NCI-H187 treated with DMSO at 0.1 percent for 48 hours (cell line): Measurements from ENCODE around the gene SGMS2.

Experiments
- DNase-seq: peaks from one replicate; lab custom pipeline; 2025; lab: John Stamatoyannopoulos, UW

SGMS2 gene

DNA sequence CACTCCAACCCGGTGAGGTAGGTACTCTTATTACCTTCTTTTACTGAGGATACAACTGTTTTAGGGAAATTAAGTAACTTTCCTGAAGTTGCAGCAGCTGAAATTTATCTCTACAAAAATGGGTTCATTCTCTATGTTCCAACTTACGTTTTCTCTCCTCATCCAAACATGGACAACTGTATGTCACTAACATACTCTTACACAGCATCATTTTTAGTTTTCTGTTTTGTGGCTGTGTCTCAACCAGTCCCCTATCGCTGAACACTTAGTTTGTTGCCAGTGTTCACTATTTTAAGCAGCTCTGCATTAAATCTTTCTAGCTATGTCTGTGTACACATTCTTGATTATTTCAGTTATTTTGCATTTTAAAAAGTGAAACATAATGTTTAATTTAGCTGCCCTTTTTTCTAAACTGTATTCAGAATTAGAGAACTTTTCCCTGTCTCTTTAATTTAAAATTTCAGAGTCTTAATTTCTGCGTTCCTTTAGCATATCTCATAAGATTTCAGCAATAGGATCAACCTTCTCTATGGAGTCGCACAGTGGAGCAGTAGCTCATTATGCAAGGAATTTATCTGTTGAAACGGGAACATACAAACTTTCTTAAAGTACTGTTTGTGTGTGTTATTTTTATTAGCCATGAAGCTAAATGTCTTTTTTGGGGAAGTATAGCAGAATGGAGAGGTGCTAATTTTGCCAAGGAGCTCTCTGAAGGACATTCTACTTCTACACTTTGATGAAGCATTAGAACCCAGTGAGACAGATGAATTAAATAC is 3.8 kb downstream of the SGMS2 start:
- DNase-seq, result no peak

DNA sequence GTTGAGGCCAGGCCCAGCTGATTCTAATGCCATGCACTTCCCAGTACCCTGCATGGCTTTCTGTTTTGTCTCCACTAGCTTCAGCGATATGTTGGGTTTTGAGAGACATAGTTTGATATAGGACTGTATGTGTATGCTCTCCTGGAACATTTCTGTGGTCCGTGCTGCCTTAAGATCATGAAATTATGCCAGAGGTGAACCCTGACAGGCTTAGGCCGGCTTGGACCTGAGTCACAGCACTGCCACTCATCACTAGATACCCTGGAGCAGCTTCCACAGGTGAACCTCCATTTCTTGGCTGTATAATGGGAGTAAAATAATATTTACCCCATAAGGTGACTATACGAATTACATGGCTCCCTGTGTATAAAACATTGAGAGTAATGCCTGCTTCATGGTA is 6.4 kb downstream of the SGMS2 start:
- DNase-seq, result no peak

DNA sequence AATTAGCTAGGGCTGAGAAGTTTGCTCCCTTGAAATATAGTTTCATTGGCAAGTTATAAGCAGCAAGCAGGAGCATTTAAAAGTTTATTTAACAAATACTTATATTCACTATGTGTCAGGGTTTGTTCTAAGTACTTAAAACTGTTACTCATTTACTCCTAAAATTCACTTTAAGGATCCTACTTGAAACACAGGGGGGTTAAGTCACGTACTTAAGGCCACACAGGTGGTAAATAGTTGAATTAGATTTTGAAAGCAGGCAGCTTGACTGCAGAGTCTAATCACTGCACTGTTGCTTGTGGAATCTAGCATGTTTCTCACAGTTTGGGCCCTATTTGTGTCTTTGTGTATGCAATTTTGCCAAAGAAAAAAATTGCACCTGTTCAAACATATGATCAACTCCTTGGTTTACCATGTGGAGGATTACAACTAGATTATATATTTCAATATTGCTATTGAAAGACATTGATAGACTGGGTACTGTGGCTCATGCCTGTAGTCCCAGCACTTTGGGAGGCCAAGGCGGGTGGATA is 7.6 kb downstream of the SGMS2 start:
- no peak for DNase-seq

DNA sequence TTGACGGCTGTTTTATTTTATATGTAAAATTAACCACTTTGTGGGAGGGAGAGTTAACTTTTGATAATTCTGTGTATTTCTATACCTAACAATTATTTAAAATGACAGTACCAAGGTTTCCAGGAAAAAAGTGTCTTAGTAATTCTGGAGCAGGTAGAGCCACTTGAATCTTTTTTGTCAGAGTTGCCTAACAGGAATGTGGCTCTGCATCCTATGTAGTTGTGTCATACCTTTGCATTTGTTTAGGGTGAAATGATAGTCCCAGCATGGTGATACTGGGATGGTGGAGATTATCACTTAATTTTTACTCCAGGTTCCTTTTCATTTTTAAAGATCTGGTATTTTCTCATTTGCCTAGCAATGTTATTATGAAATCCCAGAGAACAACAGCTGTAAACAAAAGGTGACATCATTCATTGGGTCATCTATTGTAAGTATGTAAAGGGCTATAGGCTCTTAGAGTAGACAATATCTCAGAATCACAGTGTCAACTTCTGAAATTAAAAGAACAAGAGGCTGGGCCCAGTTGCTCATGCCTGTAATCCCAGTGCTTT is 9.6 kb downstream of the SGMS2 start:
- DNase-seq, result no peak

DNA sequence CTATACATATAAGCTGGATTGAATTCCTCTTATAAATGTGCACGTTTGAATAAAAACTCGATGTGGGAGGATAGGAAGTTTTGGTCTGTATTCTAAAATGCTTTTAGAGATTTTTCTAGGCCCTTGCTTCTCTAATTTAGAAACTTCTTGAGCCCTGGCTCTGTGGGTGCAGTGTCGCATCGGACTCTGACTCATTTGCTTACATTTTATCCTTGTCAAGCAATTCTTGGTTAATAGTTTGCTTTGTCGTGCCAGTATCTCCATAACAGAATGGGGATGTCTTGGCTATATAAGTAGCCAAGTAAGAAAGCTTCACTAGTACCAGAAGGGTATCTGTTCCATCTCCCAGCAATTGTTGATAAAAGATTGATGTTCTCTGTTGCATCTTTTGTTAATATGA is 10.7 kb downstream of the SGMS2 start:
- no peak for DNase-seq

DNA sequence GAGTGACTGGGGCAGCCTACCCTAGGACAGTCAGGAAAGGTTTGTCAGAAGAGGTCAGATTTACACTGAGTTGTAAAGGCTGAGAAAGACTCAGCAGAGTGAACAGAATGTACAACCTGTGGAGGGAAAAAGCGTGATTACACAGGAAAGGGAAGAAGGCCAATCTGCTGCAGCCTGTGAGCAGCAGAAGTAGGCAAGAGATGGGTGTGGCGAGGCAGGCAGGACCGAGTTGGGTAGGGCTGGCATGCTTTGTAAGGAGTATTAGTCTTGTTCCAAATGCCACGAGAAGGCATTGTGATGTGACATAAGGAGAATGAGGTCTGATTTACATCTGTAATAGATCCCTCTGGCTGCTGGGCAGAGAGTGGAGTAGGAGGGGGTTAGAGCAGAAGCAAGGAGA is 12.6 kb downstream of the SGMS2 start:
- DNase-seq, result no peak

DNA sequence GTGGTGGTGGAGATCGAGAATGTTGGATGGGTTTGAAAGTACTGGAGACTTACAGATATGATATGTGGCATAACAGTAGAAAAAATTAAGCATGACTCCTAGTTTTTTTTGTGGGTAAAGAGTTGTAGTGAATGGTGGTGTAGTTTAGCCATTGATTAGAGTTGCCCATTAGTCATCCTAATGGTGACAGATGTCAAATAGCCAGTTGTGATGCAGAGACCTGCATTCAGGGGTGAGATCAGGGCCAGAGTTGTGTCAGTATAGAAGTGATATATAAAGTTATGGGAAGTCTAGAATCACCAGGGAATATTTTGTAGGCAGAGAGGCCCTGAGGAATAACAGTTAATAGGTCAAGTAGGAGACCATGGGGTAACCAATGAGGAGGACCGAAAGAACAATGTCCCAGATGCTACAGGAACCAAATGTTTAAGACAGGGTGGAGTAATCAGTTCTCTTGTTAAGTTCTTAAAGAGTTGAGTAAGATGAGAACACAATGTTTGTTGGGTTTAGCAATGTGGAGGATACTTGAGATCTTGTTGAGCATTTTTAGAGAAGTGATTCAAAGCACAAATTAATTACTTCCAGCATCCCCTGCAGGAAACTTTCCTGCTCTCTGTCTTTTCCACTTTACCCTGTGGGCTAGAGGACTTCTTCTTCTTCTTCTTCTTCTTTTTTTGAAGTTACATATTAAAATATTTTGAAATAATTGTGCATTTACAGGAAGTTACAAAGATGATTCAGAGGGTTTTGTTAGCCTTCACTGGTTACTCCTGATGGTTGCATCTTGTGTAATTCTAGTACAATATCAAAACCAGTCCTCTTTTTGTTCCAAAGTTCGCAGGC is 13.3 kb downstream of the SGMS2 start:
- no peak for DNase-seq

DNA sequence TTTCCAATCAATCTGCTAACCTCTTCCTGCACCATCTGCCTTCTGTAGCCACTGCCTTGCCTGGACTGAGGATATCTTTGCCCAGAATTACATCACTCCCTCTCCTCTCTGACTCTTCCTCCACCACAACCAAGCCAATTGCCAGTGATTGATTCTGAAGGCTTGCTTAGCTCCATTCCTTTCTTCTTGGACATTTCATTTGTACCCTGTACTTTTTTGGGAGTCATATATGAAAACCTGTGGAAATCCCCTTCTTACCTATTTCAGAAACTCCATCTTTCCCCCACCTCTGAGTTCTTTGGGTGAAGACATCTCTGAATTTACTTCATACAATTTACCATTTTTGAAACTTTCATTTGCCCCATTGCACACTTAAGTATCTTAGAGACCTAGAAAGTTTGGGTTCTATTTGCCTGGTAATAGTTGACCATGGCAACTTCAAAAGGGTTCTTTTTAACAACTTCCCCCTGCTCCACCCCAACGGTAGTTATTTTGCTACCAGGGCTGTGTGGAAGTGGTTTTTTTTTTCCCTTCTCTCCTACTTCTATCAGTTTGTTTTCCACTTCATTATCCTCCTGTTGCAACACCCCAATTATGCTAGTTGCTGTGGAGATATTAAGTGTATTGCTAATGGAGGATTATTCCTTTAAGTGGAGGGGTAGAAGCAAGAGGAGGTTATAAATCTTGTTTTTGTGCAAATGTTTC is 14.3 kb downstream of the SGMS2 start:
- no peak for DNase-seq

DNA sequence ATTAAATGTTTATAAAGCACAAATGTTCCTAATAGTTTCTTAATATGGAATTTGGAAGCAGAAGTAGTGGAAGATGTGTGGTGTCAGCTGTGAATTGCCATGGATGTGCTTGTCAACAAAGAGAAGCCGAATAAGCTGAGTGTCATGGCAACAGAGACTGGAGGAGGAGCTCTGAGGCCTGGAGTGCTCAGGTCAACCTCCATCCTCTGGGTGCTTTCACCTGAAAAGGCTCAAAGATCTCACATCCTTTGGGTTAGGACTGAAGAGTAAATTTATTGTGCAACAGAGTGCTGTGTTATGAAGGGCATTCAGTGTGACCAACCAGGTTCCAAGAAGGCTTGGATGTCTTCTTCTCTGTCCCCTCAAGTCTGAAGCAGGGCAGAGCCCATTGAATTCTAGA is 18.7 kb downstream of the SGMS2 start:
- no peak for DNase-seq

DNA sequence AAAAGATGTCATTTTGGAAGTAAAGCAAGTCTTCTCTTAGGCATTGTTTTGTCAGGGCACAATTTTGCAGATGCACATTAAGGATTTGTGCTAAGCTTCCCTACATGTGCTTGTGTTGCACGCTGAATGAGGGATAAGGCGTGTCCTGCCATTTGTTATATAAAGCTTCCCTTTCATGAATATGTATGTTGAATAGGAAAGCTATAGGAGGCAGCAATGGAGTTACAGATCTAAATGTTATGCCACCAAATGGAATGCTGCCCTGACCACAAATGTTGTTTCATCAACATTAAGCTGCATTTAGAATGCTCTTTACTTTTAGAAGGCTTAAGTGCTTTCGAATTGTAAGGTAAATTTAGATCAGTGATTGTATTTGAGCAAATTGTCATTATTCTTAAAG is 20.9 kb downstream of the SGMS2 start:
- no peak for DNase-seq

DNA sequence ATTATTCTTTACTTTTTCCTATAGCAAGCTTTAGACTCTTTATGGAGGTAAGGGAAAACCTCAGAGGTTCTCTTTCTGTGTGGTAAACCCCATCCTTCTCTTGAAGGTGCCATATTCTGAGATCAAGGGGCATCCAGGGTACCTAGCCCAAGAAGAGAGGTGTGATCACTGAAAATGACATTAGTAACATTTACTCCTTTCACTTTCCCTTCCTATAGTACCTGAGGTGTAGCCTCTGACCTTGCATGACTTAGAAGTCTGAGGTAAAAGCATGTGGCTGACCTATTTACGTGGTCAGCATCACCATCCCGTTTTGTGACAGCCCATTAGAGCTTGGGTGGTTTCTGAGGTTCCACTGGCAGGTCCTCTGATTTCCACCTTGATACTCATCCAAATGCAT is 25.7 kb downstream of the SGMS2 start:
- no peak for DNase-seq

DNA sequence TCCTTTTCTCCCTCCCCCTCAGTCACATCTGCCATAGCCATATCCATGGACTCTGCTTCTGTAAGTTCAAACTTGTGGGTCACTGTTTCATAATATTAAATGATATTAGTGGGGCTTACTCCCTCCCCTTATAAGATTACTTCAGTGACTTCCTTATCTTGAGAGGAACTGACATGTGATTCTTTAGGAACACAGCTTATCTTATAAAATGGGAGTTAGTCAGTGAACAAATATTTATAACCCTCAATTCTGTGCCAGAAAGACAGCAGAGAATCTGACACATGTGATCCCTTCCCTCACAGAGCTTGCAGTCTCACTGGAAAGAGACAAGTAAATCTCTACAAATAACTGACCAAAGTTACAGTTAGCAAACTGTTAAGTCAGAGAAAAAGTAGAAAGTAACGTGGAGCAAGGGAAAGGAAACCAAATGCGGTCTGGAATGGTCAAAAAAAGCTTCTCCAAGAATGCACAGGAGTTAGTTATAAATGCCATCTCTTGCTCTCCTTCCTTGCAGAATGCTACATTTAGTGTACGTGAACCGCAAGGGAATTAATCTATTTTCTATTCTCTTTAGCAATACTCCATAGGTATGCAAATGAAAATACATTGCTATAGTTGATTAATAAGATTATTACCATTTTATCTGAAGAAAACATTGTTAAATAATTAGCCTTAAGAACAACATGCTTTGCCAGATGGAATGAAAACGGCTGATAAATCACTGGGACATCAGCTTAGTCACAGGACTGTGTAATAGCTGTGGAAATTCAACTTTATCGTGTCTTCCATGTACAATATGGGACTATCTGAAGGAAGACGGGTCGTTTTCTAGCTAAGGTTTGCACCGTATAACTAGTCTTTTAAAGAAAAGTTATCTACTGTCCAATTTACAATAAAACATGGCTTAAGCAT is 29.0 kb downstream of the SGMS2 start:
- DNase-seq, result no peak

DNA sequence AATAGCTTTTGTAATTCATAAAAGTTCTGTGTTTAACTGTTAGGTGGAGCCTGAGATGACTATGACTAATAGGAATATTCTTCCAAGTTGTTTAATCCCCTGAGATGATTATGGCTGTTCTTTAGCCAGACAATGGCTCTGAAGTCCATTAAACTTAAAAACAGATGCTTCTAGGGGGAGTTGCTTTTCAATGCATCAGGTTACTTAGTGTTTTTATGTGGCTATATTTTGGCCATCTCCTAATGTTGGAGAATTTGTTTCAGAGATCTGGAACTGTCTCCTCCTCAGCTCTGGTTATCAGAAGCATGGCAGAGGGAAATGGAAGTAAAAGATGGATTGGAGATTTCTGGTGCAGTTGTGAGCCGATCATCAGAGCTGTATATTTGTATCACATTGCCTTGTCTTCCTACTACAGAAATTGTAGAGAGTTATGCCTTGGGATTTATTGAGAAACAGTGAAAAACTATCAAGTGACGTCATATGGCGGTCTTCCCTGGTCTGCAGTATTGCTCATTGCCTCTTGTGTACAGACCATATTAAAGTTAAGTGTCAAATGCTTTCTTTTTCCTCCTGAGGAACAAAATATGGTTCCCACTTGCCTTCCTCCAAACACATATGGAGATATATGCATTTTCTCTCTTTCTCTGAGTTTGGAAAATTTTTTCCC is 29.8 kb downstream of the SGMS2 start:
- no peak for DNase-seq

DNA sequence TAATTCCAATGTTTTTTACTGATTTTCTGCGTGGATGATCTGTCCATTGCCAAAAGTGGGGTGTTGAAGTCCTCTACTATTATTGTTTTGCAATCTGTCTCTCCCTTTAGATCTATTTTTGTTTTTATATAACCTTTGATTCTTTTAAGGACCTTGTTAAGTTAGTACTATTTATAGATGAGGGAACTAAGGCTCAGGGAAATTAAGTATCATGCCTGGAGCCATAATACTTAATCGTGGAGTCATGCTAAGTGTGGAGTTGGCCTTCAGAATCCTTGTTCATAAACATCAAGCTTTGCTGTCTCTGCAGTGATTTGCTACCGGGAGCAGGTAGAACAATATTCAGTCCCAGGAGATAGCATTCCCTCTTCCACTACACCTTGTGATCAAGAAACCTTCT is 31.0 kb downstream of the SGMS2 start:
- DNase-seq, result no peak

DNA sequence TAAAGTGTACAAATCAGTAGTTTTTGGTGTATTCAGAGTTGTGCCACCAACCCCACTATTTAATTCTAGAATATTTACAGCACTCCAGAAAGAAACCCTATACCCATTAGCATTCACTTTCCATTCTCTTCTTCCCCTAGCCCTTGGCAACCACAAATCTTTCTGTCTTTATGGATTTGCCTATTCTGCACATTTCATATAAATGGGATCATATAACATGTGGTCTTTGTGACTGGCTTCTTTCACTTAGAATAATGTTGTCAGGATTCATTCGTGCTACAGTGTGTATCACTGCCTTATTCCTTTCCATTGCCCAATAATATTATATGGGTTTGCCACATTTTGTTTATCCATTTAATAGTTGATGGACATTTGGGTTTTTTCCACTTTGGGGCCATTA is 32.2 kb downstream of the SGMS2 start:
- no peak for DNase-seq

DNA sequence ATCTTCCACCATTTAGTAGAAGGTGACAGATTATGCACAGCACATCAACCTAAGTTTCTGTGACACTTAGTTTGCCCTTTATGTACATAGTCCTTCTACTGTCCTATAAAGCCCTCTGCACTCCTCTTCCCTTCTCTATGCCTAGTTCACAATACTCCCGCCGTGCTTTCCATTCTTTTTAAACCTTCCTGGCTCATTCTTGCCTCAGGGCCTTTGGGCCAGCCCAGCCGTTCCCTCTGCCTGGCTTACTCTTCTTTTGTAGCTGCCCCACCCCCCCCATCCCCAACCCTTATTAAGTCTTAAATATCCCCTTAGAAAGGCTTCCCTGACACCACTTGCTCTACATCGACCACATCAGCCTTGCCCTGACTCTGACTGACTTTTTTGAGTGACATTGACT is 33.0 kb downstream of the SGMS2 start:
- no peak for DNase-seq

DNA sequence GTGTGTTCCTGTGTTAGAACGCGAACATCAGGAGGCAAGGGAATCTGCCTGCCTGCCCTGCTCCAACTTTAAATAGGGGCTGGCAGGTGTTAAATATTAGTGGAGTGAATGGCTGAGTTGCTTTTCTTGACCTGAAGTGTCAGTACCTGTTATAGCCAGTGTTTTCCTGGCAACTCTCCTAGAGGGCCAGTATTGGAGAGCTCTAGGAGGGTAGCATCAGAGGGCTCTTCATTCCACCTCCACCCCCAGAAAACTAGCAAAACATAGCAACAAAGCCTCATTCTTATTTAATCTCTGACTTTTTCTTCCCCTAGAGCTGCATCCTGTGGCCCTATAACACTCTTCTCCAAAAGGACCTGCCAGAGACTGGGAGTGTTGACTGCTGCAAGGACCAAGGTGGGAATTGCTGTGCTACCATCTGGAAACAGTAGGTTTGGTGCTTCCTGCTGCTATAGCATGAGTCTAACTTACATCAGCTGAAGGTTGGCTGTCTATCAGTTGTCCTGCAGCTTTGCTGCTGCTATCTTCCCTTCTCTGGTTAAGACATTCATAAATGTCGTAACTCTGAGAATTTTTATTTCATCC is 33.5 kb downstream of the SGMS2 start:
- no peak for DNase-seq

DNA sequence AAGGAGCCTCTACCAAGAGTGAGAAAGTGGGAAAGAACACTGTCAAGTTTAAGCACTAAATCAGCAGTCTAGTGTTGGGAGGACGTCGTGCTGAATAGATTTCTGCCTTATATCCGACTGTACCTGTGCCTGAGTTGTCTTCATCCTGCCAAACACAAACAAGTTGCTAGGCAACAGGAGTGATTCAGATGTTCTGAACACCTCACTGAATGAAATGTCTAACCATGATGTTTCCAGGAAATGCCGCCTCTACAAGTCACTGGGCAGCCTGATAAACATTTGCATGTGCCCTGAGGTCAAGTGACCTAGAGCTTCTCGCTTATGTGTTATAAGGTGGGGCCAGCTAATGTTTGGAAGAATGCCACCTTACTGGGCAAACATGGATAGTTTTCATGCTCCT is 37.9 kb downstream of the SGMS2 start:
- no peak for DNase-seq

DNA sequence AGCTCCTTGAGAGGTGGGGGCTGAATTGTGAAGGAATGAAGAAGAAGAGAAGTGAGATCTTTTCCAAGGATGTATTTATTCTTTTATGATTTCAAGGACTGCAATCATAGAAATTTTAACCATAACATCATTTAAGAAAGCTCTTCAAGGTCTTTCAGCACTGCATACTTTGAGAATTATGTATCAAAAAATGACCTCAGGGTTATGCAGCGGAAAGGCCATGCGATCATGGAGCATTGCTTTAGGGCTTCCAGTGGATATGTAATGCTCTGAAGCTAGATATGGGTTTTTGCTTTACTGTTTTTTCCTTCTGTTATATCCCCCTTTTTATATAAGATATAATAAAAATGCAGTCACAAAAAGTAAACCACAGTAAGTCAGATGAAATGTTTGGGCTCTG is 38.7 kb downstream of the SGMS2 start:
- no peak for DNase-seq

DNA sequence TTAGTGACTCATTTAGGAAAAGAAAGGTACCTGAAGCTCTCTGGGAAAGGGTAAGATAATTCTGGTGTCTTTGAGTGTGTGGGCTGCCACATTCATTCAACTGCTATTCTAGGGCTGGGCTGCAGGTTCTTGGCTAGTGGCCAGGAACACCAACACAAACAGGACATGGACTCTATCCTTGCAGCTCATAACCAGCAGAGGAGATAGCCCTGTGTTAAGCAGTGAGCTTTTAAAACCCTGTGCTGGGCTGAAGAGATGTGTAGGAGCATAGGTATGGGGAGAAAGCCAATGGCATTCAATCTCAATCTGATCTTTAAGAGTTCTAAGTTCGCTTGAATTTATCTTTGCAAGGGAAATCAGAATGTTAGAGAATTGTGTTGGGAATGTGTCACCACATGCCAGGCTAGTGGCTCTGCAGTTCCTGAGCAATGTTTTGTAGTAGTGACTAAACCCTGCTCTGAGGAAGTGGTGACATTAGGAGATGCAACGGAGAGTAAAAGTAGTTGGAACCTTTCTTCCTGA is 39.2 kb downstream of the SGMS2 start:
- DNase-seq, result no peak
